Coronary artery (tissue), 2 donors: Measurements from ENCODE around the gene TCF12.

Source experiments
- DNase-seq: peaks from one replicate; pipeline ENCODE4 v3.0.0-alpha.2; 2017; ENCODE audit warnings: low spot score
- H3K27ac ChIP-seq, 2 donors: fragments of 200-600 bp; sonication (generic); one replicate each; pipeline ENCODE4 v1.5.1; 2016 to 2019
- H3K4me3 ChIP-seq: fragments of 200-600 bp; sonication (generic); 2 replicates; pipeline ENCODE4 v1.5.1; 2016; ENCODE audit warnings: mild to moderate bottlenecking, moderate library complexity
- CTCF ChIP-seq: fragments of 200-600 bp; sonication (generic); IDR thresholded peaks from one replicate; pipeline ENCODE4 v1.5.1; 2019; ENCODE audit warnings: antibody characterized with exemption

The TCF12 gene

GRCh38 chr15:57227899-57228298 is 309.5 kb downstream of the TCF12 start:
- no peak for DNase-seq
- Histone ChIP-seq H3K27ac (no peak overlapping the region), H3K4me3 (no peak overlapping the region)
- no peak for TF ChIP-seq CTCF

- no peak for DNase-seq
- Histone ChIP-seq H3K4me3 (no peak overlapping the region), H3K27ac (no peak overlapping the region)
- no peak for TF ChIP-seq CTCF
These were observed 310.0 kb downstream of the TCF12 start for GRCh38 chr15:57228395-57228794.

DNA sequence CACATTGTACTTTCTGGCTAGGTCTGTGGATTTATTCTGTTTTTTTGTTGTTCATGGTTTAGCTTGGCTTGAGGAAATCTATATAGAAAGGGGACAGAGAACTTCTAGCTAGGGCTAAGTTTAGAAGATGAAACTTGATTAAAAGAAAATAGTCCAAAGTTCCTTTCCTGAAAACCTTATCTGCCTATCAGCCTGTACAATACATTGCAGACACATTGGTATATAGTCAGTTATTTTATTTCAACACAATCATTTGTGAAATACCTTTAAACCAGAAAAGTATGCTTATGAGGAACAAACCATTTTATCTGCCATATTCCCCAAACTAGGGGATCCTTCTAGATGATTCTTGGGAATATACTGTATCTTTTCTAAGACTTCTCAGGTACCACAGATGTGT is 310.6 kb downstream of the TCF12 start:
- DNase-seq: no peak
- H3K27ac ChIP-seq: no peak overlapping the region
- TF ChIP-seq CTCF: no peak
- H3K4me3 ChIP-seq: no peak overlapping the region

DNA sequence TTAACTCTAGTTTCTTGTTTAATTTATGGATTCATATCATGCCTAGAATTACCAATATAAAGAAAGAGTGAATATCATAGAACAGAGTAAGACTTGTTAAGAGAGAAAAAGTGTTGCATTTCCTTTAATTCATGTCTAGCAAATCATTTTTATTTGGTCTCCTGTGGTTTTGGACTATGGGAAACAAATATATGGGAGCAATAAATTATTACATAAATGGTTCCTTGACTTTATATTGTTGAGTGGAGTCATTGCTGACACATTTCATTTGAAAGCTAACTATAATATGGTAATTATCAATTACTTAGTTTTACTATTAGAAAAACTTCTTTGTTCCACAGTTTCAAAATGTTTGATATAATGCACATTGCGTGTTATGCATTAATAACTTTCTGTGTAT is 313.1 kb downstream of the TCF12 start:
- TF ChIP-seq CTCF: no peak

GRCh38 chr15:57234156-57234555 is 315.7 kb downstream of the TCF12 start:
- Histone ChIP-seq H3K27ac (no peak overlapping the region), H3K4me3 (no peak overlapping the region)
- no peak for TF ChIP-seq CTCF
- DNase-seq: no peak

More for the DNA sequence above, 313.1 kb downstream of the TCF12 start:
- DNase-seq: no peak
- Histone ChIP-seq H3K4me3 (no peak overlapping the region), H3K27ac (no peak overlapping the region)

DNA sequence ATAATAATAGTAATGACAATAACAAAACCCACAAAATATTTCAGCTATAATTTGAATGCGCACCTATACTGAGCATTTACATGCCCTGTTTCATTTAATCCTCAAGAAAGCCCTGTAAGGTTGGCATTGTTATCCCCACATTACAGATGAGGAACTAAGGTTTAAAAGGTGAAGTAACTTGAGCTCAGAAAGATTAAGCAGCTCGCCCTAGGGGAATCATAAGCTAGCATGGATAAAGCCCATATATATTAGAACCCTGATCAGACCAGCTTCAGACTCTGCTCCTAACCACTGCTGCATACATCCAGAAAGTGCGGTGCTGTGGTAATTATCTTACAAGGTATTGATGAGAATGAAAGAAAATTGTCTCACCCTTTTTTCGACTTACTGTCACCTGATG is 316.7 kb downstream of the TCF12 start:
- no peak for TF ChIP-seq CTCF
- no peak for DNase-seq
- no peak overlapping the region for H3K4me3 ChIP-seq
- no peak overlapping the region for H3K27ac ChIP-seq

DNA sequence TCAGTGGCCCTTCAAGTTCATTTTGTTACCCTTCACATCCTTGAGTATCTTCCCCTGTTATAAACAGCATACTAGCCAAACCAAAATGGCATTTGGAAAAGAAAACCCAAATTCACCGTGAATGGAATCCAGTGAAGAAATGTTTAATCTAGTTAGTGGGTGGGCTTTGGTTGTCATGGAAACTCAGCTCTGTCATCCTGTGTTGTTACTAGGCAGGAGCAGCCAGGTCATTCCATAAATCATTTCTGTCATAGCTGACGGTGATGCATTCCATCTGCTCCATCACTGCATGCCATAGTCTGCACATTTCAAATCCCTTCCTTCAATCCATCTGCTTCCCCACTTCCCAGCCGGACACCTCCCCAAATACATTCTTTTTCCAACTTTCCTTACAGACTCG is 317.4 kb downstream of the TCF12 start:
- Histone ChIP-seq H3K4me3 (no peak overlapping the region), H3K27ac (no peak overlapping the region)
- no peak for DNase-seq
- no peak for TF ChIP-seq CTCF
